ENCODE measurements around the gene SKA1. TPM values are rescaled to one million over a fixed set of nuclear protein-coding genes. Genes with fewer than 3 reads are reported as not detected.

The SKA1 gene
- total and polyA plus RNA-seq, 2 donors from 2014 or later = 0.31 TPM; not detected in 1

DNA sequence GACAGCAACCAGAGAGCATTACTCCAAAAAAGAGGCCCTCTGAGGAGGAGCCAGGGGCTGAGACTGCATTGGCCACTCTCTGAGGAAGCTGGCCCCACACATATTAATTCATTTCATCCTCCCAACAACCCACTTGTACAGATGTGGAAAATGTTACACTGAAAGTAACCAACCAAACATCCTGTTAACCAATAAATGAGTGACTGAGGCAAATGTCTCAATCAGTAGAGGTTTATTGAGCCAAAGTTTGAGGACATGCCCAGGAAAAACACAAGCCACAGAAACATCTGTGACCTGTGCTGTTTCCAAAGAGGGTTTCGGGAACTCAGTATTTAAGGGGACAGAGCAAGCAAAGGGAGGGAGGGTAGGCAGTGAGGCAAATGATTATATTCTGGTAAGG, 53.0 kb downstream of the SKA1 start:
- H3K9ac ChIP-seq (ENCODE audit: low read length in 3 of 3) = no peak overlapping the region
- TF ChIP-seq, protein P1, sequence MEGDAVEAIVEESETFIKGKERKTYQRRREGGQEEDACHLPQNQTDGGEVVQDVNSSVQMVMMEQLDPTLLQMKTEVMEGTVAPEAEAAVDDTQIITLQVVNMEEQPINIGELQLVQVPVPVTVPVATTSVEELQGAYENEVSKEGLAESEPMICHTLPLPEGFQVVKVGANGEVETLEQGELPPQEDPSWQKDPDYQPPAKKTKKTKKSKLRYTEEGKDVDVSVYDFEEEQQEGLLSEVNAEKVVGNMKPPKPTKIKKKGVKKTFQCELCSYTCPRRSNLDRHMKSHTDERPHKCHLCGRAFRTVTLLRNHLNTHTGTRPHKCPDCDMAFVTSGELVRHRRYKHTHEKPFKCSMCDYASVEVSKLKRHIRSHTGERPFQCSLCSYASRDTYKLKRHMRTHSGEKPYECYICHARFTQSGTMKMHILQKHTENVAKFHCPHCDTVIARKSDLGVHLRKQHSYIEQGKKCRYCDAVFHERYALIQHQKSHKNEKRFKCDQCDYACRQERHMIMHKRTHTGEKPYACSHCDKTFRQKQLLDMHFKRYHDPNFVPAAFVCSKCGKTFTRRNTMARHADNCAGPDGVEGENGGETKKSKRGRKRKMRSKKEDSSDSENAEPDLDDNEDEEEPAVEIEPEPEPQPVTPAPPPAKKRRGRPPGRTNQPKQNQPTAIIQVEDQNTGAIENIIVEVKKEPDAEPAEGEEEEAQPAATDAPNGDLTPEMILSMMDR (IDR thresholded peaks at IDR 0.05; ENCODE audit: borderline replicate concordance, extremely low read depth, insufficient read depth) = no peak
- intact Hi-C loops (cut with DNase I) = loop anchor here (10.0 kb wide), 1 partner anchor 57 kb away; no protein-coding TSS in a partner anchor
- H3K27me3 ChIP-seq (ENCODE audit: control insufficient read depth, insufficient read depth, low read length) = no peaks in the 10 kb centered on the region
- no peak for DNase-seq
- no peaks in the 10 kb centered on the region for H3K36me3 ChIP-seq (ENCODE audit: control insufficient read depth in 2 of 3, insufficient read depth in 3 of 3, low read length in 3 of 3)
- no peak for FAIRE-seq
- no peak overlapping the region for H3K4me3 ChIP-seq (ENCODE audit: low read length in 3 of 3)
- no peaks in the 10 kb centered on the region for H3K4me1 ChIP-seq (ENCODE audit: control insufficient read depth in 2 of 3, insufficient read depth in 2 of 3, low read depth in 1 of 3, low read length in 3 of 3)
- H3K27ac ChIP-seq (ENCODE audit: low read depth in 2 of 2, low read length in 2 of 2) = no peak overlapping the region
- peaks cover 0 to 6% (median 0%) of the 10 kb centered on the region in 3 donors for H3K9me3 ChIP-seq (ENCODE audit: control insufficient read depth in 2 of 3, insufficient read depth in 1 of 3, low read length in 3 of 3)

DNA sequence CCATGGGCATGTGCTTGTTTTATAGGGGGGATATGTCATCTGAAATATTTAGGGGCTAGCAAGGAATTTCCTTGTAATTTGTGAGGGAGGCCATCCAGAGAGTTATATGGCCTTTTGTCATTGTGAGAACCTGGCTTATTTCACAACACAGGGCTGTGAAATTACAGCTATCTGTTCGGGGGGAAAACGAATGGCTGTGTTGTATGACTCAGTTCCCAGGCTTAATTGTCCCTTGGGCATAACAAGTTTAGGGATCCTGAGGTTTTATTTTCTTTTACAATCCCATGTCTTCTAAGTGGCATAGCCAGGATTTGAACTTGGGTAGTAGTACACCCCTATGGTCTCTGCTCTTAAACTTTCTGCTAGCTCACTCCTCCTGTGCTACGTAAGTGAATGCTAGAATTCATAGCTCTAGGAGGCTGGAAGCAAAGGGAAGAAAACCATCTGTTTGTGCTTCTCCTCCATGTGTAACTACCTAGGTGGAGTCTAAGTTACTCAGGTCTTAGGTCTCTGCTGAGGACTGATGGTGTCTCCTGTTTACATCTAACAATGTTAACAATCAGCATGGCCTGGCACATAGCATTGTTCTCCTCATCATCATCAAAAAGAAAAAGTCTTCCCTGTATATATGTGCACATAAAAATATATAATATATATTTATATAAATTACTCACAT, 53.8 kb downstream of the SKA1 start:
- Histone ChIP-seq H3K9me3 (ENCODE audit: control insufficient read depth in 2 of 3, insufficient read depth in 1 of 3, low read length in 3 of 3) (peaks cover 0 to 6% (median 0%) of the 10 kb centered on the region in 3 donors), H3K27me3 (ENCODE audit: control insufficient read depth, insufficient read depth, low read length) (no peaks in the 10 kb centered on the region), H3K27ac (ENCODE audit: low read depth in 2 of 2, low read length in 2 of 2) (no peak overlapping the region), H3K4me3 (ENCODE audit: low read length in 3 of 3) (no peak overlapping the region), H3K36me3 (ENCODE audit: control insufficient read depth in 2 of 3, insufficient read depth in 3 of 3, low read length in 3 of 3) (no peaks in the 10 kb centered on the region), H3K4me1 (ENCODE audit: control insufficient read depth in 2 of 3, insufficient read depth in 2 of 3, low read depth in 1 of 3, low read length in 3 of 3) (no peaks in the 10 kb centered on the region), H3K9ac (ENCODE audit: low read length in 3 of 3) (no peak overlapping the region)
- TF ChIP-seq, protein P1 (IDR thresholded peaks at IDR 0.05; ENCODE audit: borderline replicate concordance, extremely low read depth, insufficient read depth) = no peak
- intact Hi-C loops (cut with DNase I) = loop anchor here (10.0 kb wide), 1 partner anchor 56 kb away; no protein-coding TSS in a partner anchor
- no peak for FAIRE-seq
- DNase-seq = no peak

DNA sequence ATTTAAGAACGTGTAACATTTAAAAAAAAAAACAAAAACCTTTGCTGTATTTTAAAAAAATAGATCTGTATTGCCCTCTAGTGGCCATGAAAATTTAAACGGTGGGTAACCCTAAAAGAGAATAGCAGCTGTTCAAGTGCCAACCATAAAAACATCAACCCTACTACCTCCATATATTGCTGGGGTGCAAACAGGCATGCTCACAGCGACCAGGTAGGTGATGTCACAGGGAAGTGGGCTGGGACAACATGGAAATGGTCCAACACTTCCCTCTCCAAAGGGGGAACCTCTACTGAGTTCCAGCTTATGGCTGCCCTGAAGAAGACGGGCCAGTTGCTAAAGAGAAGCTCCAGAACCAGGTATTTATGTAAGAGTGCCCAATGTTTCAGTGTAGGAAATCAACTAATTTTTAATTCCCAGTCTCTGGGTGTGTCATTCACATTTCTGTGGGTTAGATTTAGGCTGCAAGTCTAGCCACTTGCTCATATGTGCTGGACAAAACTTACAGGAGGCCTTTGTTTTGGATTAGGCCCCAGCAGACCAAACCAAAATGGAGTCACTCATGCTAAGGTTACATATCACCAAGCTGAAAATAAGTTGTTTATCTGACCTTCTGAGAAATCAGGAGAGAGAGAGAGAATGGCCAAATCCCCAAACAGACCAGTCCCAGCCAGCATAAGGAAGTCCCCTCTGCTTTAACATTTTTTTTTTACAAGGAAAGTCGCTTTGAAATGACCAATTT, 54.5 kb downstream of the SKA1 start:
- FAIRE-seq = peak; percentile 65

More for the DNA sequence above, 54.5 kb downstream of the SKA1 start:
- no peak overlapping the region for H3K9ac ChIP-seq (ENCODE audit: low read length in 3 of 3)
- intact Hi-C loops (cut with DNase I) = loop anchor here (10.0 kb wide), 1 partner anchor 55 kb away; no protein-coding TSS in a partner anchor
- TF ChIP-seq, protein P1 (IDR thresholded peaks at IDR 0.05; ENCODE audit: borderline replicate concordance, extremely low read depth, insufficient read depth) = peak; percentile 29
- H3K4me3 ChIP-seq (ENCODE audit: low read length in 3 of 3) = no peak overlapping the region
- H3K27me3 ChIP-seq (ENCODE audit: control insufficient read depth, insufficient read depth, low read length) = no peaks in the 10 kb centered on the region
- H3K36me3 ChIP-seq (ENCODE audit: control insufficient read depth in 2 of 3, insufficient read depth in 3 of 3, low read length in 3 of 3) = no peaks in the 10 kb centered on the region
- DNase-seq = peak in 2 of 5 donors; percentile 59 to 61
- no peaks in the 10 kb centered on the region for H3K4me1 ChIP-seq (ENCODE audit: control insufficient read depth in 2 of 3, insufficient read depth in 2 of 3, low read depth in 1 of 3, low read length in 3 of 3)
- peaks cover 0 to 6% (median 0%) of the 10 kb centered on the region in 3 donors for H3K9me3 ChIP-seq (ENCODE audit: control insufficient read depth in 2 of 3, insufficient read depth in 1 of 3, low read length in 3 of 3)
- no peak overlapping the region for H3K27ac ChIP-seq (ENCODE audit: low read depth in 2 of 2, low read length in 2 of 2)

All from kidney (tissue), 14 donors.